ENCODE results near the gene ZNF846.

The ZNF846 gene

DNA sequence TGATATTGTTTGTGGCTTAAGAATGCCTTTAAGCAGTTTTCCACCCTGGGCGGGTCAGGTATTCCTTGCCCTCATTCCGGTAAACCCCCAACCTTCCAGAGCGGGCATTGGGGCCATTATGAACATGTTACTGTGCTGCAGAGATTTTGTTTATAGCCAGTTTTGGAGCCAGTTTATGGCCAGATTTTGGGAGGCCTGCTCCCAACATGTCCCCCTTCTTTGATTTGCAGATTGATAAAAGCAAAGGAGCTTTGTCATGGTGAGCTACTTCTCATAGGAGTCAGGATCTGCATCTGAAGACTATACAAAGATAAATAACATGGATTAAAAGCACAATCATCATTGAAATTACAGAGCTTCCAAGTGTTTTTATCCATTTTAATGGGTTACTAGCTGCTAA is 56.7 kb downstream of the ZNF846 start:
- TF ChIP-seq SETDB1 (IDR thresholded peaks at IDR 0.05; ENCODE audit: insufficient read length, low read length) (peak; percentile 22), ZNF555 (tag by site-specific recombination; conservative IDR thresholded peaks at IDR 0.05) (no peak)
- no peaks in the 10 kb centered on the region for H3K9me3 ChIP-seq (ENCODE audit: control insufficient read depth, insufficient read depth, low read depth, low read length)
- H3K27ac ChIP-seq (ENCODE audit: extremely low read depth, low read depth, low read length) = no peak overlapping the region
- ChIA-PET CTCF (interaction anchor here (1.5 kb wide), 1 partner anchor 86 kb away, joined by 4 read pairs; no protein-coding TSS in a partner anchor), POLR2A (no interaction called here)
- H3K36me3 ChIP-seq (ENCODE audit: control insufficient read depth in 2 of 2, insufficient read depth in 1 of 2, low read length in 2 of 2) = no peaks in the 10 kb centered on the region
- no peaks in the 10 kb centered on the region for H3K4me1 ChIP-seq (ENCODE audit: control insufficient read depth, insufficient read depth, low read length)
- no peak overlapping the region for H3K4me3 ChIP-seq (ENCODE audit: low read depth, low read length)

DNA sequence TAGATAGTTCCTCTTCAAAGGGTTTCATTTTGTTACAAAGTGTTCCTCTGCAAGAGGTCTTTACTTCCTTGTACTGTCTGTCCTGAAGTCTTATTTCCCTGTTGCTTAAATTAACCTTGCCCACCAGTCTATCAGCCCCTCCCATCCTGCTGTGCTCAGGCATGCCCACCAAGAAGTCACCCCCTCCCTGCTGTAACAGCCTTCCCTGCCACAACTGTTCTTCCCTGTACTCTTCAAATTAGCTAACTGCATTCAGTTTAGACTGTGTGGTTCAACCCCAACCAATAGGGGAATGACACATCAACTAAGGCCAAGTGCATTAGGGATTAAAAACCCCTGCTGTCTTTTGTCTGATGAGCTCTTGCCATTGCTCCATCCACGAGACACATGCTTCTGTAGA is 59.2 kb downstream of the ZNF846 start:
- TF ChIP-seq, protein P1, sequence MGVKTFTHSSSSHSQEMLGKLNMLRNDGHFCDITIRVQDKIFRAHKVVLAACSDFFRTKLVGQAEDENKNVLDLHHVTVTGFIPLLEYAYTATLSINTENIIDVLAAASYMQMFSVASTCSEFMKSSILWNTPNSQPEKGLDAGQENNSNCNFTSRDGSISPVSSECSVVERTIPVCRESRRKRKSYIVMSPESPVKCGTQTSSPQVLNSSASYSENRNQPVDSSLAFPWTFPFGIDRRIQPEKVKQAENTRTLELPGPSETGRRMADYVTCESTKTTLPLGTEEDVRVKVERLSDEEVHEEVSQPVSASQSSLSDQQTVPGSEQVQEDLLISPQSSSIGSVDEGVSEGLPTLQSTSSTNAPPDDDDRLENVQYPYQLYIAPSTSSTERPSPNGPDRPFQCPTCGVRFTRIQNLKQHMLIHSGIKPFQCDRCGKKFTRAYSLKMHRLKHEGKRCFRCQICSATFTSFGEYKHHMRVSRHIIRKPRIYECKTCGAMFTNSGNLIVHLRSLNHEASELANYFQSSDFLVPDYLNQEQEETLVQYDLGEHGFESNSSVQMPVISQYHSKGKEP (tag by site-specific recombination; IDR thresholded peaks at IDR 0.05) = no peak
- TF ChIP-seq FEZF1 (tag by site-specific recombination; IDR thresholded peaks at IDR 0.05) (no peak), ZNF155 (tag by site-specific recombination; IDR thresholded peaks at IDR 0.05) (no peak), ZNF184 (tag by site-specific recombination; IDR thresholded peaks at IDR 0.05) (no peak), ZNF354C (tag by site-specific recombination; IDR thresholded peaks at IDR 0.05; ENCODE audit: borderline replicate concordance, low read depth) (no peak), ZFP41 (tag by site-specific recombination; IDR thresholded peaks at IDR 0.05; ENCODE audit: borderline replicate concordance) (no peak), ZNF174 (tag by site-specific recombination; IDR thresholded peaks at IDR 0.05) (no peak), ZNF830 (tag by site-specific recombination; IDR thresholded peaks at IDR 0.05; ENCODE audit: low read depth) (no peak), ZNF280C (tag by site-specific recombination; IDR thresholded peaks at IDR 0.05) (no peak), SP3 (tag by site-specific recombination; IDR thresholded peaks at IDR 0.05) (no peak), KLF17 (tag by site-specific recombination; IDR thresholded peaks at IDR 0.05) (no peak), ZNF292 (tag by site-specific recombination; IDR thresholded peaks at IDR 0.05; ENCODE audit: borderline replicate concordance, low read depth) (no peak)
- TF ChIP-seq, protein P2, sequence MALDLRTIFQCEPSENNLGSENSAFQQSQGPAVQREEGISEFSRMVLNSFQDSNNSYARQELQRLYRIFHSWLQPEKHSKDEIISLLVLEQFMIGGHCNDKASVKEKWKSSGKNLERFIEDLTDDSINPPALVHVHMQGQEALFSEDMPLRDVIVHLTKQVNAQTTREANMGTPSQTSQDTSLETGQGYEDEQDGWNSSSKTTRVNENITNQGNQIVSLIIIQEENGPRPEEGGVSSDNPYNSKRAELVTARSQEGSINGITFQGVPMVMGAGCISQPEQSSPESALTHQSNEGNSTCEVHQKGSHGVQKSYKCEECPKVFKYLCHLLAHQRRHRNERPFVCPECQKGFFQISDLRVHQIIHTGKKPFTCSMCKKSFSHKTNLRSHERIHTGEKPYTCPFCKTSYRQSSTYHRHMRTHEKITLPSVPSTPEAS (tag by site-specific recombination; IDR thresholded peaks at IDR 0.05) = no peak
- no peaks in the 10 kb centered on the region for H3K36me3 ChIP-seq (ENCODE audit: control insufficient read depth in 2 of 2, insufficient read depth in 1 of 2, low read length in 2 of 2)
- ChIA-PET POLR2A (no interaction called here), CTCF (no interaction called here)
- H3K27ac ChIP-seq (ENCODE audit: extremely low read depth, low read depth, low read length) = no peak overlapping the region
- no peaks in the 10 kb centered on the region for H3K4me1 ChIP-seq (ENCODE audit: control insufficient read depth, insufficient read depth, low read length)
- H3K4me3 ChIP-seq (ENCODE audit: low read depth, low read length) = no peak overlapping the region
- H3K9me3 ChIP-seq (ENCODE audit: control insufficient read depth, insufficient read depth, low read depth, low read length) = no peaks in the 10 kb centered on the region

DNA sequence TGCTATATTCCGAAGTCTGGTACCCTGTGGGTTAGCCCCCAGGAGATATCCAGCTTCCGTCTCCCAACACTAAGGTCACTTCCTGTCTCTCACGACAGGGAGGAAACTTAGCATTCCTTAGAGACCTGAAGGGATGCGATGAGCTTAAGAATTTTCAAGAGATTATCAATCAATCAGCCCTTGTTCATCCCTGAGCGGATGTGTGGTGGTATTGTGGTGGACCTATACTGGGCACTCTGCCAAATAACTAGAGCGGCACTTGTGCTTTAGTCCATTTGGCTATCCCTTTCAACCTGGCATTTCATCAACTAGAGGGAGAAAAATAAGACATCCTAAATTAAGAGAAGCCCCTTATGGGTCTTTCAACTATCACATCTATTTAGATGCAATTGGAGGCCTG is 62.7 kb downstream of the ZNF846 start:
- TF ChIP-seq ZXDB (tag by site-specific recombination; IDR thresholded peaks at IDR 0.05) = no peak
- ChIA-PET POLR2A (no interaction called here), CTCF (no interaction called here)
- H3K9me3 ChIP-seq (ENCODE audit: control insufficient read depth, insufficient read depth, low read depth, low read length) = no peaks in the 10 kb centered on the region
- no peak overlapping the region for H3K4me3 ChIP-seq (ENCODE audit: low read depth, low read length)
- H3K36me3 ChIP-seq (ENCODE audit: control insufficient read depth in 2 of 2, insufficient read depth in 1 of 2, low read length in 2 of 2) = no peaks in the 10 kb centered on the region
- no peaks in the 10 kb centered on the region for H3K4me1 ChIP-seq (ENCODE audit: control insufficient read depth, insufficient read depth, low read length)
- H3K27ac ChIP-seq (ENCODE audit: extremely low read depth, low read depth, low read length) = no peak overlapping the region
